Posterior cingulate gyrus (tissue), 11 donors: ENCODE results near the gene CEP78.

ENCODE experiments used
- DNase-seq, 10 donors: peaks; one replicate each; pipeline versions ENCODE4 v3.0.0 to v3.0.0-alpha.2; 2020 to 2021; ENCODE audit warnings: mixed read lengths in 3 of 10
- intact Hi-C: fragments of 100-400 bp; cut with DNase I; formaldehyde crosslinking; loops from one replicate; pipeline ENCODE4 v1.15.1; 2023

The CEP78 gene

DNA sequence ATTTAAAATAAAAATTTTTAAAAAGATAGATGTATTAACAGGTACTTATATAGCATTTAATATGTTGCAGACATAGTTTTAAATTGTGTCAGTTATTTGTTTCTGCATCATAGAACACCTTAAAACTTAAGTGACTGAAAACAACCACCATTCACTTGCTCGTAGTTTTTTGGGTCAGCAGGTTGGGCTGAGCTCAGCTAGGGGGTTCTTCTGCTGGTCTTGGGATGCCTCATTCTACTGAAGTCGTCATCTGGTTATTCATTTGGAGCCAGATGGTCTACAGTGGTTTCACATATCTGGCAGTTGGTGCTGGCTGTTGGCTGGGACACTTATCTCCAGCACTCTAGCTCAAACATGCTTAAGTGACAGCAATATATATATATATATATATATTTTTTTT, 90.7 kb downstream of the CEP78 start:
- intact Hi-C loops: no loop called here
- DNase-seq: no peak
